HG03280 (cell line): ENCODE data around the gene ANP32B.

Source experiments
- ATAC-seq: cut with Tn5 transposase; IDR thresholded peaks from one replicate; pipeline ENCODE4 v1.9.1; 2021; ENCODE audit warnings: mild to moderate bottlenecking, moderate library complexity; ENCODE audit not compliant: unreplicated experiment

ANP32B gene

GRCh38 chr9:98021306-98022040 is 38.3 kb downstream of the ANP32B start:
- ATAC-seq: no peak

- ATAC-seq: no peak
These were observed 39.3 kb downstream of the ANP32B start for GRCh38 chr9:98022447-98022846.

GRCh38 chr9:98024702-98025101 is 41.6 kb downstream of the ANP32B start:
- ATAC-seq: no peak

GRCh38 chr9:98031169-98031568 is 48.0 kb downstream of the ANP32B start:
- ATAC-seq: no peak

GRCh38 chr9:98031935-98032334 is 48.8 kb downstream of the ANP32B start:
- no peak for ATAC-seq

GRCh38 chr9:98034593-98035546 is 51.7 kb downstream of the ANP32B start:
- ATAC-seq: peak; percentile 63

- no peak for ATAC-seq
These were observed 54.2 kb downstream of the ANP32B start for GRCh38 chr9:98037357-98037756.

GRCh38 chr9:98038958-98039357 is 55.8 kb downstream of the ANP32B start:
- peak; percentile 47 for ATAC-seq

GRCh38 chr9:98039607-98040017 is 56.5 kb downstream of the ANP32B start:
- no peak for ATAC-seq

GRCh38 chr9:98040212-98040611 is 57.1 kb downstream of the ANP32B start:
- no peak for ATAC-seq

GRCh38 chr9:98043915-98044314 is 60.8 kb downstream of the ANP32B start:
- no peak for ATAC-seq

- ATAC-seq: peak; percentile 89
These were observed 62.4 kb downstream of the ANP32B start for GRCh38 chr9:98045234-98046179.

- ATAC-seq: no peak
These were observed 63.0 kb downstream of the ANP32B start for GRCh38 chr9:98046180-98046543.

- ATAC-seq: no peak
These were observed 63.9 kb downstream of the ANP32B start for GRCh38 chr9:98047002-98047401.

- ATAC-seq: no peak
These were observed 66.3 kb downstream of the ANP32B start for GRCh38 chr9:98049288-98050072.

GRCh38 chr9:98050351-98050750 is 67.2 kb downstream of the ANP32B start:
- ATAC-seq: no peak

GRCh38 chr9:98054376-98054951 is 71.3 kb downstream of the ANP32B start:
- ATAC-seq: no peak

GRCh38 chr9:98056269-98057137 is 73.4 kb downstream of the ANP32B start, which contains the start of gene NANS:
NANS (plus strand) TSS chr9:98056732; CDS start chr9:98056809, 77 bp downstream.
- peak; percentile 97 for ATAC-seq
